SK-N-SH (cell line): Measurements from ENCODE around the gene TRHDE.

Experiments used
- CTCF ChIP-seq: fragments of 200-600 bp; sonication (generic); IDR thresholded peaks from 2 replicates; pipeline ENCODE4 v1.6.1; 2017; ENCODE audit warnings: antibody characterized with exemption, mild to moderate bottlenecking, moderate library complexity
- EZH2phosphoT487 ChIP-seq: fragments of 200-600 bp; sonication (generic); IDR thresholded peaks from 2 replicates; pipeline ENCODE4 v1.6.1; 2017; ENCODE audit warnings: low read depth, mixed run types, mild to moderate bottlenecking, antibody characterized with exemption, moderate library complexity, borderline replicate concordance
- GABPA ChIP-seq: IDR thresholded peaks from 2 replicates; pipeline ENCODE4 v1.4.0; 2012; ENCODE audit warnings: low read depth, mild to moderate bottlenecking
- GATA2 ChIP-seq: sonication (generic); formaldehyde crosslinking; IDR thresholded peaks from 2 replicates; pipeline ENCODE4 v1.5.0; 2020; ENCODE audit warnings: mild to moderate bottlenecking, missing genetic modification reagents
- MEF2A ChIP-seq: IDR thresholded peaks from 2 replicates; pipeline ENCODE4 v1.4.0; 2012; ENCODE audit warnings: low read depth, borderline replicate concordance
- MXI1 ChIP-seq: IDR thresholded peaks from 2 replicates; pipeline ENCODE4 v1.6.1; 2012; ENCODE audit warnings: mild to moderate bottlenecking, low read depth, low read length, improper control_type of control experiment
- NFIC ChIP-seq: IDR thresholded peaks from 2 replicates; pipeline ENCODE4 v1.4.0; 2012; ENCODE audit warnings: borderline replicate concordance
- NRF1 ChIP-seq: IDR thresholded peaks from 2 replicates; pipeline ENCODE4 v1.6.1; 2012; ENCODE audit warnings: low read depth, mild to moderate bottlenecking, low read length
- POLR2AphosphoS5 ChIP-seq: IDR thresholded peaks from 2 replicates; pipeline ENCODE4 v1.6.1; 2012; ENCODE audit warnings: low read depth, low read length
- YY1 ChIP-seq: IDR thresholded peaks from 2 replicates; pipeline ENCODE4 v1.4.0; 2012; ENCODE audit warnings: low read depth, mild to moderate bottlenecking
- ZBTB33 ChIP-seq: IDR thresholded peaks from 2 replicates; pipeline ENCODE4 v1.4.0; 2012; ENCODE audit warnings: low read depth, borderline replicate concordance

DNA sequence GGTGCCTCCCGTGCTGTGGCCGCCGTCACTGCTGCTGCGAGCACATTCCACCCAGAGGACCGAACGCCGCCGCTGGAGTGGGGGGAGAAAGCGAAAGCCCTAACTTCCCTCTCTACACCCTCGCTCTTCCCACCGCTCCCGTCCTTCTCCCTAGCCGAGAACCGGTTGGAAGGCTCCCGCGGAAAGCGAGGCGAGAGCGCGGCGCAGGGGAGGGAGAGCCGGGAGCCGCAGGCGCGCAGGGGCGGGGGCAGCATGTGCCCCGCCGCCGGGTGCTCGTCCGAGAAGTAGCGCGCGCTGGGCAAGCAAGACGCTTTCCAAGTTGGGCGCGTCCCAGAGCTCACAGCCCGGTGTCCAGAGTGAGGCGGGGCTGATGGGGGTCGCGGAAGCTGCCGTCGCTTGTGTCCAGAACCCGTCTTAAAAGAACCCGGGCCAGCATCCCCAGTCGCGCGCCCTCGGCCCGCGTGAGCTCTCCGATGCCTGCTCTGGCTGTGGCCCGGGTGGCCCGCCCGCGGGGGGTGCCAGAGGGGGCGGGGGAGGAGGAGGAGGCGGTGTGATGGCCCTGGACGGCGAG lies at the start of gene TRHDE:
- TF ChIP-seq YY1 (no peak), EZH2phosphoT487 (no peak), CTCF (no peak), GABPA (no peak), NFIC (no peak), GATA2 (CRISPR knock-in tag) (no peak), ZBTB33 (no peak), MXI1 (no peak), NRF1 (no peak), MEF2A (no peak), POLR2AphosphoS5 (no peak)
